ENCODE results near the gene PLEKHG5. TPM values are rescaled to one million over a fixed set of nuclear protein-coding genes. Genes with fewer than 3 reads are reported as not detected.

PLEKHG5 gene
- polyA plus RNA-seq, 1 experiment: 4.3 TPM

DNA sequence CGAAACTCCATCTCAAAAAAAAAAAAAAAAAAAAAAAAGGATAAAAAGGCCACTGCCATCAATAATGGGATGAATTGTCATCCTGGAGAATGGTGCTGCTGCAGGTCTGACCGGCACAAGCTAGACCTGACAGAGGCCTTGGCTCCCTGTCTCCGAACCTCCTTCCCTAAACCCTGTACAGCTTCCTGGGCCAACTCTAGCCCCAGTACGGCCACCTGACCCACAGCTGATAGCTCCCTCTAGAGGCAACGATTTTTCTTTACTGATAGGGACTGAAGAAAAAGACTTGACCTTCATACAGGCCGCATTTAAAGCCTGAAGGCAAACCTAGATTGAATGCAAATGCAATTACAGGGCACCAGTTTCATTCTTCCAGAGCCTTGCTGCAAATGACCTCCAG is 32.1 kb upstream of the PLEKHG5 start:
- ChIA-PET CTCF (interaction anchor here (0.6 to 9.5 kb wide), 12 partner anchors 11 to 113 kb away, joined by 3 to 124 read pairs (median 4); partner anchors contain the start of genes NOL9 and PLEKHG5), POLR2A (interaction anchor here (0.6 kb wide), 1 partner anchor 24 kb away, joined by 3 read pairs; no protein-coding TSS in a partner anchor)
- TF ChIP-seq, protein P1, sequence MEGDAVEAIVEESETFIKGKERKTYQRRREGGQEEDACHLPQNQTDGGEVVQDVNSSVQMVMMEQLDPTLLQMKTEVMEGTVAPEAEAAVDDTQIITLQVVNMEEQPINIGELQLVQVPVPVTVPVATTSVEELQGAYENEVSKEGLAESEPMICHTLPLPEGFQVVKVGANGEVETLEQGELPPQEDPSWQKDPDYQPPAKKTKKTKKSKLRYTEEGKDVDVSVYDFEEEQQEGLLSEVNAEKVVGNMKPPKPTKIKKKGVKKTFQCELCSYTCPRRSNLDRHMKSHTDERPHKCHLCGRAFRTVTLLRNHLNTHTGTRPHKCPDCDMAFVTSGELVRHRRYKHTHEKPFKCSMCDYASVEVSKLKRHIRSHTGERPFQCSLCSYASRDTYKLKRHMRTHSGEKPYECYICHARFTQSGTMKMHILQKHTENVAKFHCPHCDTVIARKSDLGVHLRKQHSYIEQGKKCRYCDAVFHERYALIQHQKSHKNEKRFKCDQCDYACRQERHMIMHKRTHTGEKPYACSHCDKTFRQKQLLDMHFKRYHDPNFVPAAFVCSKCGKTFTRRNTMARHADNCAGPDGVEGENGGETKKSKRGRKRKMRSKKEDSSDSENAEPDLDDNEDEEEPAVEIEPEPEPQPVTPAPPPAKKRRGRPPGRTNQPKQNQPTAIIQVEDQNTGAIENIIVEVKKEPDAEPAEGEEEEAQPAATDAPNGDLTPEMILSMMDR (IDR thresholded peaks at IDR 0.05; ENCODE audit: insufficient read depth, low read depth, low read length): peak; percentile 67
- no peak for DNase-seq (ENCODE audit: low read depth)
- Histone ChIP-seq H3K27me3 (ENCODE audit: control insufficient read depth, insufficient read depth, low read length) (no peaks in the 10 kb centered on the region), H3K4me3 (ENCODE audit: low read depth, low read length) (no peak overlapping the region), H3K36me3 (ENCODE audit: control insufficient read depth, insufficient read depth, low read length) (peaks cover 10% of the 10 kb centered on the region)

DNA sequence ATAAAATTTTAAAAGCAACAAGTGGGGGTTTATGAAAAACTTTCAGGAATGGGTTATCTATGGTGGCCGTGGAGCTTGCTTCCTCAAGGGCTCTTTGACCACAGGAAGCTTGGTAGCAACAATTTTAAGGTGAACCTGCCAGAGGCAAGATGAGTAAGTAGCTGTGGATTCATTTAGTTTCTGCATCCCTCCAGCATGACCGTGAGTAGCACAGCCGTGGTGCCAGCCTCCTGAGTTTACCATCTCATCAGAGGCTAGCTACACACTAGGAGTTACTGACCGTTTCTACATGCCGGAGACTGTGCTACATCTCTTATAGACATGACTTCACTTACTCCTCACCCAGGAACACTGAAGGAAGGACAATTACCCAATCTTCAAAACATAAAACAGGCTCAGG is 30.1 kb upstream of the PLEKHG5 start:
- POLR2A ChIA-PET: no interaction called here
- CTCF ChIA-PET: interaction anchor here (0.8 to 9.5 kb wide), 5 partner anchors 8 to 33 kb away, joined by 3 to 124 read pairs (median 7); partner anchors contain the start of genes NOL9 and PLEKHG5
- Histone ChIP-seq H3K4me3 (ENCODE audit: low read depth, low read length) (no peak overlapping the region), H3K27me3 (ENCODE audit: control insufficient read depth, insufficient read depth, low read length) (no peaks in the 10 kb centered on the region), H3K36me3 (ENCODE audit: control insufficient read depth, insufficient read depth, low read length) (peaks cover 4% of the 10 kb centered on the region)
- TF ChIP-seq, protein P1 (IDR thresholded peaks at IDR 0.05; ENCODE audit: insufficient read depth, low read depth, low read length): no peak
- no peak for DNase-seq (ENCODE audit: low read depth)

DNA sequence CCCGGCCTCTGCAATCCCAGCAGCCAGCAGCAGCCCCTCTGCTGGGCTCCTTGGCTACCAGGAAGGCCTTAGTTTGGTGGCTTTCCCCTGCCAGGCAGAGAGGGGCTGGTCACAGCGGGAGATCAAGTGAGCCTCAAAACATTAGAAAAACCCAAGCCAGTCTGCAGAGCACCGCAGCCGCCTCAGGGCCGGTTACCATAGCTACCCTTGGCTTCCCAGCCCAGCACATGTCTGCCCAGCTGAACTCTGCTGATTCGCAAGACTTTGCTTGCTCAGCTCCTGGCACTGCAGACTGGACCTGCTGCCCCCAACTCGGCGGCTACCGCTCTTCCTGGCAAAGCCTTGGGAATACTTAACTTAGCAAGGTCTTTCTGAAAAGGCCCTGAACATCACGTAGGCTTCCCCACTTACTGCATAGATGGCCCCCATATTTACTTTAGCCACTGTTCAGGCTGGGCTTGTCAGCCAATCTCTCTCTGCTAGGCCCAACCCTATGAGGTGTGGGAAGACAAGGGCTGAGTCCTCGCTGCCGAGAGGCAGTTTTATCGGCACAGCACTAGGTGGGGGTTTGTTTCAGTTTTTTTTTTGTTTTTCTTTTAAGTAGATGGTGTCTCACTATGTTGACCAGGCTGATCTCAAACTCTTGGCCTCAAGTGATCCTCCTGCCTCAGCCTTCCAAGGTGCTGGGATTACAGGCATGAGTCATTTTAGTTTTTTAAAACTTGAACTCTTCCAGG is 28.6 kb upstream of the PLEKHG5 start:
- DNase-seq (ENCODE audit: low read depth): peak; percentile 62
- Histone ChIP-seq H3K36me3 (ENCODE audit: control insufficient read depth, insufficient read depth, low read length) (no peaks in the 10 kb centered on the region), H3K27me3 (ENCODE audit: control insufficient read depth, insufficient read depth, low read length) (no peaks in the 10 kb centered on the region), H3K4me3 (ENCODE audit: low read depth, low read length) (no peak overlapping the region)
- TF ChIP-seq, protein P1 (IDR thresholded peaks at IDR 0.05; ENCODE audit: insufficient read depth, low read depth, low read length): no peak
- ChIA-PET CTCF (interaction anchor here (0.9 to 9.5 kb wide), 5 partner anchors 15 to 34 kb away, joined by 3 to 124 read pairs (median 4); partner anchors contain the start of genes NOL9 and PLEKHG5), POLR2A (interaction anchor here (0.7 kb wide), 1 partner anchor 315 kb away, joined by 3 read pairs; no protein-coding TSS in a partner anchor)

DNA sequence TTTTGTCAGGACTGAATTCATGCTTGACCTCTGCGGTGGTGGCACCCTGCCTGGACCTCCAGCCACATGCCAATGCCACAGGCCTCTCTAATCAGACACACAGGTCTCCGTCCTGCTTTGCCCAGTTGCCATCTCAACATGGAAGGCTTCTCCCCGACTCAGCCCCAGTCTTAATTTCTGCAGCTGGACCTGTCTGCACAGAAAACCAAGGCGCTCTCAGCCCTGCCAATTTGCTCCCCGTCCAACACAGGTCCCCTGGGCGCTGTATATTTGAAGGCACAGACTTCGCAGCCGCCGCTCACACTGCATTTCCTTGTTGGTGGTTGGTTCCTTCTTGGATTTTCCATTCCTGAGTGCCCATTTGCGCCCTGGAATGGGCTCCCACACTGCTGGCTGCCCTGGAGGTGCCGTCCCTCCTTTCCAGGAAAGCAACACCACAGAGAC is 28.0 kb upstream of the PLEKHG5 start:
- POLR2A ChIA-PET: no interaction called here
- TF ChIP-seq, protein P1 (IDR thresholded peaks at IDR 0.05; ENCODE audit: insufficient read depth, low read depth, low read length): no peak
- CTCF ChIA-PET: interaction anchor here (0.7 to 9.5 kb wide), 5 partner anchors 16 to 33 kb away, joined by 3 to 124 read pairs (median 3); partner anchors contain the start of gene PLEKHG5
- no peaks in the 10 kb centered on the region for H3K27me3 ChIP-seq (ENCODE audit: control insufficient read depth, insufficient read depth, low read length)
- DNase-seq (ENCODE audit: low read depth): no peak
- H3K36me3 ChIP-seq (ENCODE audit: control insufficient read depth, insufficient read depth, low read length): no peaks in the 10 kb centered on the region
- H3K4me3 ChIP-seq (ENCODE audit: low read depth, low read length): no peak overlapping the region

DNA sequence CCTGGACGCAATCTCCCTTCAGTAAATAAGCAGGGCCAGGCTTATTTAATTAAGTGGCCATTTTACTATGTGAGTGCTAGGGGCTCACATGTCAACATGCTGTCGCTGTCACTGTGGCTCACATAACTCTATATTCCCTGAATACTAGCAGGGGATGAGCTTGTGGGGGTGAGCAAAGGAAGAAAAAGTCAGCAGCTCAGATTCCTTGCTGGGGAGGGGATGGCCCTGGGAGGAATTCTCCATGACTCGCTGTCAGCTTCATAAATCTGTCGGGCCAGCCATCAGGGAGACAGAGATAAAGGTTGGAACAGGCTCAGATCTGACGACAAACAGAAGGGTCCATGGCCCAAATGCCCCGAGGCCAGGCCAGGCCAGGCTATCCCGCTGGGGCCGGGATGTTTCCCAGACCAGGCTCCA is 26.0 kb upstream of the PLEKHG5 start:
- ChIA-PET POLR2A (interaction anchor here (0.5 kb wide), 1 partner anchor 67 kb away, joined by 4 read pairs; no protein-coding TSS in a partner anchor), CTCF (interaction anchor here (9.5 kb wide), 1 partner anchor 28 kb away, joined by 124 read pairs; the partner anchor contains the start of gene PLEKHG5)
- H3K27me3 ChIP-seq (ENCODE audit: control insufficient read depth, insufficient read depth, low read length): no peaks in the 10 kb centered on the region
- no peak for DNase-seq (ENCODE audit: low read depth)
- no peaks in the 10 kb centered on the region for H3K36me3 ChIP-seq (ENCODE audit: control insufficient read depth, insufficient read depth, low read length)
- TF ChIP-seq, protein P1 (IDR thresholded peaks at IDR 0.05; ENCODE audit: insufficient read depth, low read depth, low read length): no peak
- no peak overlapping the region for H3K4me3 ChIP-seq (ENCODE audit: low read depth, low read length)
